NCI-H82 treated with DMSO at 0.1 percent for 48 hours (cell line): Measurements from ENCODE around the gene CACNA1I.

Source experiments
- DNase-seq: peaks from one replicate; lab custom pipeline; 2025; ENCODE audit not compliant: unreplicated experiment; lab: John Stamatoyannopoulos, UW

The CACNA1I gene

GRCh38 chr22:39621826-39622225 lies 51.3 kb downstream of the CACNA1I start:
- no peak for DNase-seq

- DNase-seq: no peak
Measured at GRCh38 chr22:39622881-39623367, 52.4 kb downstream of the CACNA1I start.

- no peak for DNase-seq
Measured at GRCh38 chr22:39623603-39624500, 53.3 kb downstream of the CACNA1I start.

- no peak for DNase-seq
Measured at GRCh38 chr22:39624501-39624821, 53.9 kb downstream of the CACNA1I start.

GRCh38 chr22:39625569-39626537 lies 55.3 kb downstream of the CACNA1I start:
- DNase-seq: no peak

- no peak for DNase-seq
Measured at GRCh38 chr22:39627208-39627607, 56.7 kb downstream of the CACNA1I start.

- no peak for DNase-seq
Measured at GRCh38 chr22:39627865-39628562, 57.5 kb downstream of the CACNA1I start.

- DNase-seq: no peak
Measured at GRCh38 chr22:39628563-39629080, 58.1 kb downstream of the CACNA1I start.

- DNase-seq: no peak
Measured at GRCh38 chr22:39629851-39630250, 59.3 kb downstream of the CACNA1I start.

GRCh38 chr22:39630721-39631120 lies 60.2 kb downstream of the CACNA1I start:
- no peak for DNase-seq

- DNase-seq: peak; percentile 14
Measured at GRCh38 chr22:39631381-39632286, 61.1 kb downstream of the CACNA1I start.

GRCh38 chr22:39634530-39635405 lies 64.2 kb downstream of the CACNA1I start:
- no peak for DNase-seq

- no peak for DNase-seq
Measured at GRCh38 chr22:39635719-39636118, 65.2 kb downstream of the CACNA1I start.

GRCh38 chr22:39638958-39639357 lies 68.4 kb downstream of the CACNA1I start:
- DNase-seq: no peak

- DNase-seq: no peak
Measured at GRCh38 chr22:39641660-39642310, 71.2 kb downstream of the CACNA1I start.

- no peak for DNase-seq
Measured at GRCh38 chr22:39643311-39644083, 72.9 kb downstream of the CACNA1I start.

GRCh38 chr22:39645532-39645931 lies 75.0 kb downstream of the CACNA1I start:
- DNase-seq: no peak
